ENCODE results near the gene EXOC6B.

EXOC6B gene

DNA sequence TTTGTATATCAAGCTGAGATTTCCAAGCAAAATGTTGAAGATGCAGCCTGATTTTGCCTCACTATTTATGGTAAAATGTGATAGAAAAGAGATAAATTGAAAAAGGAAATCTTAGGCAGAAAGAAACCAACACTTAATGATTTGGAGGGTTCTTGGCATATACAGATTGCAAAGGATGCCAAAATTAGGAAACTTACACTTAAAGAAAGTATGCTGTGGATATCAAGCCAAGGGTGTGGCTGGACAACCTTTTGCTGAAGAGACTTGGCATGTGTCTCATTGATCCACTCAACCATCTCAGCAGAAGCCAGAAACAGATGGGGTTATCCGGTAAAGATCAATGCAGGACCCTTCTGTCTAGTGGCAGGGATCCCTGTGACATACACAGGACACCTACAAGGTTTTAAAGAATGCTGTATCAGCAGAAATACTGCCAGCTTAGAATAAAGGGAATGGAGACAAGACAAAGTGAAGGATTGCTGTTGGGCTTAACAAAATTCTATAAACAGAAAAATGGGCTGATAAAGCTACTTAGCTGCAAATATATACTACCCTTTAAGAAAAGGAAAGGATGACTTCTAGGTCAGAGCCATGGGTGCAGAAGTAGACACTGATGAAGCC is 570.9 kb downstream of the EXOC6B start:
- DNase-seq, result no peak
- no peak overlapping the region for H3K4me3 Mint-ChIP-seq
- H3K27me3 Mint-ChIP-seq, result no peaks in the 10 kb centered on the region
- H3K36me3 Mint-ChIP-seq (ENCODE audit: low read depth), result peaks cover 3% of the 10 kb centered on the region
- no peak overlapping the region for H3K27ac Mint-ChIP-seq
- no peak for ATAC-seq
- H3K4me1 Mint-ChIP-seq, result no peaks in the 10 kb centered on the region
- peaks cover 9% of the 10 kb centered on the region for H3K9me3 Mint-ChIP-seq

- no peak overlapping the region for H3K27ac Mint-ChIP-seq
- peaks cover 13% of the 10 kb centered on the region for H3K4me1 Mint-ChIP-seq
These were observed 587.5 kb downstream of the EXOC6B start for GRCh38 chr2:72238311-72238710.

DNA sequence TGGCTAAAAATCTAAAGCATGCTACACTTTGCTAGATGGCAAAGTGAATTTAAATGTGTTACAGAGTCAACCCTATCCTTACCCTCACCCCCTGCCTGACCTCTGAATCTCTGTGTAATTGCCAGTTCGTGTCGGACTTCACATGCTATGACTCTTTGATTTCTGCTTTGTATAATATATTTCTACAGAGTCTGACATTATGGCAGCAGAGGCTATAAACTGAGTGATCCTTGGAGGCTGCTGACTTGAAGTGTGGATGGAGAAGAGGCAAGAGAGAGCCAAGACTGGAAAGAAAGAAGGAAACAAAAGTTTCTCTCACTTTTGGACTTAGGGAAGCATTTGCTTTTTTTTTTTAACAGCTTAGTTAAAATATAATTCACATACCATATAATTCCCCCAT is 588.3 kb downstream of the EXOC6B start:
- Mint-ChIP-seq H3K4me3 (no peak overlapping the region), H3K4me1 (peaks cover 13% of the 10 kb centered on the region), H3K27me3 (no peaks in the 10 kb centered on the region), H3K36me3 (ENCODE audit: low read depth) (no peaks in the 10 kb centered on the region), H3K9me3 (peaks cover 4% of the 10 kb centered on the region), H3K27ac (no peak overlapping the region)
- ATAC-seq (no peak), DNase-seq (no peak)

More at GRCh38 chr2:72238311-72238710, 587.5 kb downstream of the EXOC6B start:
- DNase-seq (no peak), ATAC-seq (no peak)
- H3K9me3 Mint-ChIP-seq, result peaks cover 4% of the 10 kb centered on the region
- no peaks in the 10 kb centered on the region for H3K36me3 Mint-ChIP-seq (ENCODE audit: low read depth)
- H3K4me3 Mint-ChIP-seq, result no peak overlapping the region
- no peaks in the 10 kb centered on the region for H3K27me3 Mint-ChIP-seq

- H3K9me3 Mint-ChIP-seq, result peaks cover 4% of the 10 kb centered on the region
- no peak overlapping the region for H3K27ac Mint-ChIP-seq
- peaks cover 9% of the 10 kb centered on the region for H3K4me1 Mint-ChIP-seq
- DNase-seq (no peak), ATAC-seq (no peak)
- no peak overlapping the region for H3K4me3 Mint-ChIP-seq
- no peaks in the 10 kb centered on the region for H3K27me3 Mint-ChIP-seq
- H3K36me3 Mint-ChIP-seq (ENCODE audit: low read depth), result no peaks in the 10 kb centered on the region
These were observed 589.3 kb downstream of the EXOC6B start for GRCh38 chr2:72236445-72237067.

DNA sequence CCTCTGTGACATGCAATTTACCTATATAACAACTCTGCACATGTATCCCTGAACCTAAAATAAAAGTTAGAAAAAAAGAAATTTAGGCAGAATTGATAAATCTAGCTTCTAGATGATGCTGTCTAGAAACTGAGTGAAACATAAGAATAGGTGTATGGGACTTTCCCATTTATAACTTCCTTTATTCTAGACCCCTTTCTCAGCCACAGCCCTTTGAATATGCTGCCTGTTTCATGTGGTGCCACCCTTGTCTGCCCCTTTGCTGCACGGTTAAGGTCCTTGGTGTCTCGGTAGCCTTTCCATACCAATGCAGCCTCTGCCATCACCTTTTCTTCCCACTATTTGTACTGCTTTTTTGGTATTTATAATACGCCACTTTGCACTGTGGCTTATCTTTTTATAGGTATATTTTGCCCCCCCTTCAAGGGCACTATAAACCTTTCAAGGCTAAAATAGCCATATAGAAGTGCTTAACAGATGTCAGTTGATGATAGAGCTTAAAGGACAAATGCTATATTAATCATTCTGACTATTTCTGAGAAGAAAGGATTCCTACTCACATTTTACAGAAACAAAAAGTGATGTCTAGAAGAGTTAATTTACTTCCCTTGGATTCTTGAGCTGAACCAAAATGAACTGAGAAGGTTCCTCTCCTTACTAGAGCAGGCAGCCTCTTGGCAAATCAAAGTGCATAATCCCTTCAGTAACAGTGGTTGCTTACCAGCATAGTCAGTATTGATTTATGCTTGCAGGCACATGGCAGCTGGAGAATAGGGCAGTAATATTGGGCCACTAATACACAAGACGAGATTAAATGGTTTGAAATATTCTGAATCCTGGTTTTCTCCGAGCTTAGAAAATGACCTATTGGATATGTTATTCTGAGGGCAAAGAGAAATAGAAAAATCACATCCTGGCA is 590.1 kb downstream of the EXOC6B start:
- ATAC-seq, result no peak
- H3K27me3 Mint-ChIP-seq, result no peaks in the 10 kb centered on the region
- no peaks in the 10 kb centered on the region for H3K36me3 Mint-ChIP-seq (ENCODE audit: low read depth)
- H3K4me1 Mint-ChIP-seq, result peaks cover under 1% of the 10 kb centered on the region
- H3K27ac Mint-ChIP-seq, result no peak overlapping the region
- DNase-seq, result no peak
- no peak overlapping the region for H3K4me3 Mint-ChIP-seq
- H3K9me3 Mint-ChIP-seq, result peaks cover 4% of the 10 kb centered on the region

GRCh38 chr2:72233211-72233610 is 592.6 kb downstream of the EXOC6B start:
- Mint-ChIP-seq H3K27me3 (no peaks in the 10 kb centered on the region), H3K4me1 (no peaks in the 10 kb centered on the region), H3K9me3 (peaks cover 4% of the 10 kb centered on the region), H3K36me3 (ENCODE audit: low read depth) (peaks cover 4% of the 10 kb centered on the region), H3K4me3 (no peak overlapping the region), H3K27ac (no peak overlapping the region)
- no peak for DNase-seq
- ATAC-seq, result no peak

DNA sequence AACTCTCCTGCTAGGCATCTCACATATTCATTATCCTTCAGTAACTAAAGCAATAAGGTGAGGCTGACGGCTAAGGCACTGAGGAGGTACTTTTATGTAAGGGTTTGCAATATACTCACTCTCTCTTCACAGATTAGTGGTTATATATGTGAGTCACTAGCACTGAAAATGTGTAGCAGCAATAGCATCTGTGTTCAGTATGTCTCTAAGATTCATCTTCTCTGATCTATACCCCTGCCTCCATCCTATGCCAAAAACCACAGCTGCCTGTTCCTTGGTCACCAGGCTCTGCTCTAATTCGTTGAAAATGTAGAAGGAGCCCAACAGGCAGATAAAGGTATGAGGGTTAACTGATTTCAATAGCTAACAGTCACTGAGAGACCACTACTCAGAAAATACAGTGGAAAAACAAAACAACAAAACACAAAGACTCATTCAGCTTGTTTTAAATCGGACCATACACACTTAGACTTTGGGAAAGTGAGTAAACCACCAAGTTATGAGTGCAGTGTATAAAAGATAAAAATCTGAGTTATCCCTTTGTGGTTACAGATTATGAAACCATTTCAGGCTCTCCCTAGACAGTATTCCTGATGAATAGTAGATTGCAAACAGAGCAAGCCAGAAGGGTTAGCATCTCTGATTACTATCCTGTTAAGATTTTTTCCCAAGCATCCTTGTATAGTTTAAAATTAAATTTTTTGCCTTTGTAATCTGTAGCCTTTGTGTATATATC is 602.8 kb downstream of the EXOC6B start:
- H3K36me3 Mint-ChIP-seq (ENCODE audit: low read depth), result peaks cover 3% of the 10 kb centered on the region
- no peaks in the 10 kb centered on the region for H3K4me1 Mint-ChIP-seq
- ATAC-seq (no peak), DNase-seq (no peak)
- H3K27me3 Mint-ChIP-seq, result no peaks in the 10 kb centered on the region
- no peak overlapping the region for H3K4me3 Mint-ChIP-seq
- peaks cover 4% of the 10 kb centered on the region for H3K9me3 Mint-ChIP-seq
- no peak overlapping the region for H3K27ac Mint-ChIP-seq

GRCh38 chr2:72220170-72220569 is 605.7 kb downstream of the EXOC6B start:
- H3K36me3 Mint-ChIP-seq (ENCODE audit: low read depth), result no peaks in the 10 kb centered on the region
- no peaks in the 10 kb centered on the region for H3K4me1 Mint-ChIP-seq
- H3K27ac Mint-ChIP-seq, result no peak overlapping the region
- H3K4me3 Mint-ChIP-seq, result no peak overlapping the region
- ATAC-seq (no peak), DNase-seq (no peak)
- no peaks in the 10 kb centered on the region for H3K27me3 Mint-ChIP-seq
- H3K9me3 Mint-ChIP-seq, result no peaks in the 10 kb centered on the region

DNA sequence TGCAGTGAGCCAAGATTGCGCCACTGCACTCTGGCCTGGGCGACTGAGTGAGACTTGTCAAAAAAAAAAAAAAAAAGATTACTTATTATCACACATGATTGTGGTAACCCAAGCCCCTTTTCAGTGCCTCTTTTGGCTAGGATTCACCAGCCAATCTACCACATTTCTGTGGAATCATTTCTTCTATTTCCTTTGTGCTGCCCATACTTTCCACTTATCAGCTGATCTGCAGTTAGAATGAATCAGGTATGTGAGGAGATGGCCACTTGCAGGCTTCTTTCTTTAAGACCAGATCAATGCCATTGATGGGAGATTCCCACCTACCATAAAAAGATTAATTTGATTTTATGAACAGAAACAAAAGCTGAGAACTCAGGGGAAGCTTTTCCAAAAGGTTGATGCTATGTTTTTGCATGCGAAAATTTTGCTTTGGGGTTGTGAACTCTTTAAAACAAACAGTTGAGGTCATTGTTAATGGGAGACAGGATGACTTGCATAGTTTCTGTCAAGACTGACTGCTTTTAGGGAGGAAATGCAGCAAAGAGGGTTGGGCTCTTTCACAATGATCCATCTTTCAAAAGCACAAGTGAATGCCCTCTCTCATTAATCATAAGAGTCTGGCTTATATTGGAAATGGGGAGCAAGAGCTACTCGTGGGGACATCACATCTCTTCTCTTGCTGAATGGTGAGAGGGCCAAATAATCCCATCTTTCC is 611.2 kb downstream of the EXOC6B start:
- ATAC-seq (no peak), DNase-seq (no peak)
- no peak overlapping the region for H3K27ac Mint-ChIP-seq
- H3K9me3 Mint-ChIP-seq, result no peaks in the 10 kb centered on the region
- H3K4me3 Mint-ChIP-seq, result no peak overlapping the region
- H3K4me1 Mint-ChIP-seq, result no peaks in the 10 kb centered on the region
- H3K27me3 Mint-ChIP-seq, result no peaks in the 10 kb centered on the region
- no peaks in the 10 kb centered on the region for H3K36me3 Mint-ChIP-seq (ENCODE audit: low read depth)

DNA sequence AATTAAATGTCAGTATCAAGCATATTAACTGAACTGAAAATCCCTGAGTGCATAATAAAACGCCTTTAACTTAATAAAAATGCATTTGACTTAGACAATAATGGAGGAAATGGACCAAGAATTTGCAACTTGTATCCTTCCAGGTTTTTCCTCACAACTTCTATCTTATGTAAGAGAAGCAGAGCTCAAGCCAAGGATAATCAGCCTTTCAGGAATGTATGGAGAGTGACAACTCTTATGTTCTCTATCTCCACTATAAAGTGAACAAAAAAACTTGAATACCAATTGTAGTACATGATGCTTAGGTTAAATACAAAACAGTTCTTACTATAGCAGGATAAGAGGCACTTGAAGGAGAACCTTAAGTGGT is 613.4 kb downstream of the EXOC6B start:
- ATAC-seq (no peak), DNase-seq (no peak)
- Mint-ChIP-seq H3K9me3 (no peaks in the 10 kb centered on the region), H3K27ac (no peak overlapping the region), H3K4me1 (no peaks in the 10 kb centered on the region), H3K36me3 (ENCODE audit: low read depth) (no peaks in the 10 kb centered on the region), H3K4me3 (no peak overlapping the region), H3K27me3 (no peaks in the 10 kb centered on the region)

DNA sequence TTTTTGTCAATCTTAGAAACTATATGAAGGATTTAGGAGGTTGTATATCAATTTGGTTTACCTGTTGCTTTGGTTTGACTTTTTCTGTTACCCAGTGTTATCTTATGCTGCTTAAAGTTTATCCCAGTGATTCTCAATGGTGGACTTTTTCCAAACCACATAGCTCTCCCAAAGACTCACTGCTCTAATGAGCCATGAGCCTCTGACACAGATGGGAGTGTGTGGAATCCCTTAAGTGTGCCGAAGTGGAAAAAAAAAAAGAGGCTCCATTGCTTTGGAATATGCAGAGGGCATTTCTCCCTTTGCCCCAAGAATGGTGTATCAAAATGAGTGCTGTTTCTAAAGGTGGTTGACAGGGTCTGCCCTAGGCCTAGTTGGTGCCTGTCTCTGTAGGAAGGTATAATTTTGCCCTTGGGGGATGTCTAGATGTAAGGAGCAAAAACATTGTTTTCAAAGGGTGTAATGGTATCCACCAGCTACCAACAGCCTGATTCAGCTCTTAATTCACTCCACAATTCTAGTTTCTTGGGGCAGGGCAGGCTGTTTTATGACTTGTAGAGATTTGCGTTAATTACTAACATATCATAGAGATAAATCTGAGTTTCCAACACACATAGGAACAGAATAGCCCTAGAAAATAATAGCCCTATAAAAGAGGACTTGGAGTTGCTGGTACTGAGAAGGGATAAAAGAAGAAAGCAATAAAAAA is 613.9 kb downstream of the EXOC6B start:
- Mint-ChIP-seq H3K36me3 (ENCODE audit: low read depth) (no peaks in the 10 kb centered on the region), H3K4me3 (no peak overlapping the region), H3K4me1 (no peaks in the 10 kb centered on the region), H3K9me3 (no peaks in the 10 kb centered on the region), H3K27ac (no peak overlapping the region), H3K27me3 (no peaks in the 10 kb centered on the region)
- no peak for ATAC-seq
- no peak for DNase-seq

GRCh38 chr2:72211350-72211749 is 614.5 kb downstream of the EXOC6B start:
- Mint-ChIP-seq H3K36me3 (ENCODE audit: low read depth) (no peaks in the 10 kb centered on the region), H3K4me3 (no peak overlapping the region), H3K9me3 (no peaks in the 10 kb centered on the region), H3K27ac (no peak overlapping the region), H3K27me3 (no peaks in the 10 kb centered on the region), H3K4me1 (no peaks in the 10 kb centered on the region)
- no peak for ATAC-seq
- DNase-seq, result no peak

- H3K9me3 Mint-ChIP-seq, result no peaks in the 10 kb centered on the region
- no peak overlapping the region for H3K4me3 Mint-ChIP-seq
- ATAC-seq (no peak), DNase-seq (no peak)
- no peak overlapping the region for H3K27ac Mint-ChIP-seq
- no peaks in the 10 kb centered on the region for H3K4me1 Mint-ChIP-seq
- H3K27me3 Mint-ChIP-seq, result no peaks in the 10 kb centered on the region
- no peaks in the 10 kb centered on the region for H3K36me3 Mint-ChIP-seq (ENCODE audit: low read depth)
These were observed 615.4 kb downstream of the EXOC6B start for GRCh38 chr2:72210470-72210869.

Measured in activated naive CD8-positive, alpha-beta T cell treated with anti-CD3 and anti-CD28 coated beads, Interleukin-2, amount 50 U/mL, for 24 hours (primary cell).